Type B pancreatic cell (in vitro differentiated cells): ENCODE results near the gene GPC6. TPM values are rescaled to one million over a fixed set of nuclear protein-coding genes. Genes with fewer than 3 reads are reported as not detected.

Experiments
- DNase-seq: peaks from one replicate; pipeline ENCODE4 v3.0.0; 2021; ENCODE audit warnings: mixed read lengths; ENCODE audit not compliant: unreplicated experiment; ENCODE audit errors: extremely low spot score
- H3K27ac Mint-ChIP-seq: 2 replicates; pipeline ENCODE4 v1.8.0; 2021; ENCODE audit warnings: mild to moderate bottlenecking, mixed read lengths
- H3K27me3 Mint-ChIP-seq: 2 replicates; pipeline ENCODE4 v1.8.0; 2021; ENCODE audit warnings: mixed read lengths
- H3K36me3 Mint-ChIP-seq: 2 replicates; pipeline ENCODE4 v1.8.0; 2021; ENCODE audit warnings: mixed read lengths
- H3K4me1 Mint-ChIP-seq: one replicate; pipeline ENCODE4 v1.8.0; 2021; ENCODE audit warnings: mixed read lengths; ENCODE audit not compliant: unreplicated experiment
- H3K4me3 Mint-ChIP-seq: 2 replicates; pipeline ENCODE4 v1.8.0; 2021; ENCODE audit warnings: mild to moderate bottlenecking, mixed read lengths
- H3K9me3 Mint-ChIP-seq: 2 replicates; pipeline ENCODE4 v1.8.0; 2021; ENCODE audit warnings: mixed read lengths
- CTCF ChIP-seq: fragments of 200-600 bp; sonication (generic); conservative IDR thresholded peaks from 2 replicates; pipeline ENCODE4 v1.5.0; 2021; ENCODE audit warnings: antibody characterized with exemption, mild to moderate bottlenecking
- total RNA-seq: library from RNA; stranded (reverse); gene quantifications from 2 replicates; pipeline ENCODE4 v1.2.1, GENCODE V29; 2021; ENCODE audit warnings: low replicate concordance

GPC6 gene
- total RNA-seq, 1 donor from 2014 or later = 30.5 TPM

GRCh38 chr13:93789058-93789457, 562.5 kb downstream of the GPC6 start:
- Mint-ChIP-seq H3K4me3 (no peak overlapping the region), H3K27me3 (no peaks in the 10 kb centered on the region), H3K4me1 (peaks cover 4% of the 10 kb centered on the region)

GRCh38 chr13:93794197-93794885, 567.7 kb downstream of the GPC6 start:
- Mint-ChIP-seq H3K9me3 (no peaks in the 10 kb centered on the region), H3K4me1 (no peaks in the 10 kb centered on the region), H3K27me3 (no peaks in the 10 kb centered on the region), H3K36me3 (no peaks in the 10 kb centered on the region), H3K4me3 (no peak overlapping the region), H3K27ac (no peak overlapping the region)
- no peak for TF ChIP-seq CTCF
- no peak for DNase-seq

More at GRCh38 chr13:93789058-93789457, 562.5 kb downstream of the GPC6 start:
- Mint-ChIP-seq H3K36me3 (no peaks in the 10 kb centered on the region), H3K9me3 (no peaks in the 10 kb centered on the region), H3K27ac (no peak overlapping the region)
- no peak for TF ChIP-seq CTCF
- no peak for DNase-seq

GRCh38 chr13:93797463-93797862, 570.9 kb downstream of the GPC6 start:
- TF ChIP-seq CTCF = no peak
- H3K4me1 Mint-ChIP-seq = no peaks in the 10 kb centered on the region
- DNase-seq = no peak
- H3K36me3 Mint-ChIP-seq = no peaks in the 10 kb centered on the region
- no peak overlapping the region for H3K4me3 Mint-ChIP-seq
- H3K9me3 Mint-ChIP-seq = no peaks in the 10 kb centered on the region
- H3K27ac Mint-ChIP-seq = no peak overlapping the region
- H3K27me3 Mint-ChIP-seq = no peaks in the 10 kb centered on the region

- H3K4me1 Mint-ChIP-seq = no peaks in the 10 kb centered on the region
Observed at GRCh38 chr13:93800342-93800741, 573.7 kb downstream of the GPC6 start.

GRCh38 chr13:93805736-93806135, 579.1 kb downstream of the GPC6 start:
- Mint-ChIP-seq H3K36me3 (no peaks in the 10 kb centered on the region), H3K9me3 (peaks cover 4% of the 10 kb centered on the region), H3K27me3 (no peaks in the 10 kb centered on the region), H3K4me1 (peaks cover 11% of the 10 kb centered on the region), H3K4me3 (no peak overlapping the region), H3K27ac (no peak overlapping the region)
- TF ChIP-seq CTCF = no peak
- no peak for DNase-seq

More at GRCh38 chr13:93800342-93800741, 573.7 kb downstream of the GPC6 start:
- H3K27ac Mint-ChIP-seq = no peak overlapping the region
- no peaks in the 10 kb centered on the region for H3K27me3 Mint-ChIP-seq
- no peak overlapping the region for H3K4me3 Mint-ChIP-seq
- TF ChIP-seq CTCF = no peak
- H3K9me3 Mint-ChIP-seq = peaks cover 4% of the 10 kb centered on the region
- DNase-seq = no peak
- H3K36me3 Mint-ChIP-seq = no peaks in the 10 kb centered on the region
